HUDEP-2 (cell line): Measurements from ENCODE around the gene MPHOSPH9.
"Not testable (repeated sequence)": the region's sequence is repeated elsewhere in the genome, so short reads cannot be mapped to it uniquely, and the experiment has no call there.

Experiments used
- DNase-seq, 76 experiments: peaks; one replicate each; lab custom pipeline; 2025; ENCODE audit not compliant: unreplicated experiment in 76 of 76; lab: John Stamatoyannopoulos, UW

The MPHOSPH9 gene

DNA sequence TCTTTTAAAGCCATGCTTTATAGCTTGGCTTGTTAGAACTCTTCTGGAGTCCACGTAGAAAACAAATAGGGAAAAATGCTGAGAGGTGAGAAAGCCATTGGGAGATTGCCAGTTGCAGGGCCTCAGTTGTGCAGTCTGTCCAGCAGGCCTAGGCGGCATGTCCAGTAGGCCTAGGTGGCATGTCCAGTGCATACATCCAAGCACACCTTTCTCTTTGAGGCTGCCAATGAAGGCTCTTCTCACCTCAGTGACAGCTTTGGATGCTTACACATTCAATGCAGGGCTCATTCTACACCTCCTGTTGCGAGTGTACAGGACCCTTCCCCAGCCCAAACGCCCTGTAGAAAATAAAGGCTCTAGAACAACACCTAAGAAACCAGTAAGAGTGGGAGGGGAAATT, 25.7 kb upstream of the MPHOSPH9 start:
- DNase-seq, result no peak

DNA sequence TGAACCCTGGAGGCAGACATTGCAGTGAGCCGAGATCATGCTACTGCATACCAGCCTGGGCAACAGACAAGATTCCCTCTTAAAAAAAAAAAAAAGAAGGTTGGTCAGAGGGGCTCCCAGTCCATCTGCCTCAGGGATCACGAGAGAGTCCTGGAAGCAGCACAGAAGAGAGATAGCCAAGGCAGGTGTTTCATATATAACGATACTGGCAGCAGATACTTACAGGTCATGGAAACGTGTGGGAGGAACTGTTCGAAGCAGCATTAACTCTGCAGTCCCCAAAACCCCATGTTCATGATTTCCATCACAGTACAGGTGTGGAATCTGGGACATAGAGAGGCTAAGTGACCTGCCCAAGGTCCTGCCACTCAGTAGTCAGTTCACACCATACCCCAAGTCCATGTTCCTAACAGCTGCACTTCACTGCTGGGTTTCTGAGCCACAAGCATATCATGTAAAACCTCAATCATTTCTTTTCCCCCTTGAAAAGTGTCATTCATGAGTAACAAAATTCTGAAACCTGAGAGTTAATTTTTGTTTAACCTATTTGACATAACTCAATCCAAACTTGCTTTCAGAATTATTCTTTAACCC, 22.0 kb upstream of the MPHOSPH9 start:
- no peak for DNase-seq

GRCh38 chr12:123253641-123254459, 20.9 kb upstream of the MPHOSPH9 start:
- DNase-seq, result no peak

- not testable (repeated sequence) for DNase-seq
Measured at GRCh38 chr12:123252365-123252764, 19.4 kb upstream of the MPHOSPH9 start.

DNA sequence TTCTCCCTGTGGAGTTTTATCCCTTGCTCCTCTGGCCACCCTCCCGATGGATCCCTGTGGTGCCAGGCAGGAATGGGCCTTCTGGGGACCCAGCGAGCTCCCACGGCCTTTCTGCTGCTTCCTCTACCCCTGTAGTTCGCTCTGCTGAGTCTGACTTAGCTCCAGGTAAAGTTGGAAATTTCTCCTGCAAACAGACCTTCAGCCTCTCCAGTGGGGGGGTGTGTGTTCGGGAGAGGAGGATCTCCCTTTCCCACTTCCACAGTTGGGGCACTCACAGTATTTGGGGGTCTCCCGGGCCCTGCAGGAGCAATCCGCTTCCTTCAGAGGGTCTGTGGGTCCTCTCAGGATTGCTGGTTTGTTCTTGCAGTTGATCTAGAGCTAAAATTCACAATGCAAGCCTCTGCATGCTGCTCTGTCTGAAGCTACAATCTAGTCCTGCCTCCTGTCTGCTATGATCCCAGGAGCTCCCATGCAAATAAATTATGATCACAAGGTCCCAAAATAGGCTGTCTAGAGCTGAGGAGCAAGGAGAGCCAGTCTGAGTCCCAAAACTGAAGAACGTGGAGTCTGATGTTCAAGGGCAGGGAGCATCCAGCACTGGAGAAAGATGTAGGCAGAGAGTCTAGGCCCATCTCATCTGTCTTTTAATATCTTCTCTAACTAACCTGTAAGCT, 18.6 kb upstream of the MPHOSPH9 start:
- DNase-seq, result no peak

GRCh38 chr12:123250471-123251383, 17.8 kb upstream of the MPHOSPH9 start:
- no peak for DNase-seq

DNA sequence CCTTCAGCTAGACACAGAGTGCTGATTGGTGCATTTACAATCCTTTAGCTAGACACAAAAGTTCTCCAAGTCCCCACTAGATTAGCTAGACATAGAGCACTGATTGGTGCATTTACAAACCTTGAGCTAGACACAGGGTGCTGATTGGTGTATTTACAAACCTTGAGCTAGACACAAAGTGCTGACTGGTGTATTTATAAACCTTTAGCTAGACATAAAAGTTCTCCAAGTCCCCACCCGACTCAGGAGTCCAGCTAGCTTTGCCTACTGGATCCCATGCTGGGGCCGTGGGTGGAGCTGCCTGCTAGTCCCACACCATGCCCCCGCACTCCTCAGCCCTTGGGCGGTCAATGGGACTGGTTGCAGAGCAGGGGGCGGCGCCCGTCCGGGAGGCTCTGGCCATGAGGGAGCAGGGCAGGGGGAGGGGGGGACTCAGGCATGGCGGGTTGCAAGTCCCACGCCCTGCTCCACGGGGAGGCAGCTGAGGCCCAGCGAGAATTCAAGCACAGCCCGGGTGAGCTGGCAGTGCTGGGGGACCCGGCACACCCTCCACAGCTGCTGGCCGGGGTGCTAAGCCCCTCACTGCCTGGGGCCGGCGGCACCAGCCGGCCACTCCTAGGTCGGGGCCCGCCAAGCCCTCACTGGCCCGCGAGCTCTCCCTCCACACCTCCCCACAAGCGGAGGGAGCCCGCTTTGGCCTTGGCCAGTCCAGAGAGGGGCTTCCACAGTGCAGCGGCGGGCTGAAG, 16.2 kb upstream of the MPHOSPH9 start:
- DNase-seq, result not testable (repeated sequence)

- not testable (repeated sequence) for DNase-seq
Measured at GRCh38 chr12:123248129-123248528, 15.2 kb upstream of the MPHOSPH9 start.

GRCh38 chr12:123245678-123246077, 12.7 kb upstream of the MPHOSPH9 start:
- DNase-seq, result no peak

DNA sequence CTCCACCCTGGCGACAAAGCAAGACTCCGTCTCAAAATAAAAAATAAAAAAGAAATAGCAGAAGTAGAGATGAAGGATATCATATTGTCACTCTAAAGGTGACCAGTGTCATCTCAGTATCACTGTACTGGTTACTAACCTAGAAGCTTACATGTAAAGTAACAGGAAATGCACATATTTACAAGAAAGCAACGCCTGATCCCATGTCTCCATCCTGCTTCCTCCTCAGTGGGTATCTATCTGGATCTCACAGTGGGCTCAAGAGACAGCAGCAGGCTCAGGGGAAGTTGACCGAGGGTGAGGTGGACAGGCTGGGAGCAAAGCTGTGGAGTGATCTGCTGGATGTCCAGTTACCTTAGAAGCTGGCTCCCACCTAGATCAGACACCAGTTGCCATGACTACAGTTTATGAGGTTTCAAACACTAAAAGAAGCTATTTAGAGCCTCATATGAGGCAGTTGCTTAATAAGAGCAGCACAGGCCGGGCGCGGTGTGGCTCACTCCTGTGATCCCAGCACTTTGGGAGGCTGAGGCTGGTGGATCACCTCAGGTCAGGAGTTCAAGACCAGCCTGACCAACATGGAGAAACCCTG, 10.8 kb upstream of the MPHOSPH9 start:
- no peak for DNase-seq

GRCh38 chr12:123242116-123242904, 9.4 kb upstream of the MPHOSPH9 start:
- DNase-seq, result peak in 5 of 76 experiments; percentile 4 to 25 (median 9)

GRCh38 chr12:123238961-123239360, 6.0 kb upstream of the MPHOSPH9 start:
- no peak for DNase-seq

GRCh38 chr12:123238330-123238682, 5.4 kb upstream of the MPHOSPH9 start:
- no peak for DNase-seq

- peak in 33 of 76 experiments; percentile 6 to 42 (median 27) for DNase-seq
Measured at GRCh38 chr12:123237646-123238329, 4.8 kb upstream of the MPHOSPH9 start.

GRCh38 chr12:123233505-123234308, 766 bp upstream of the MPHOSPH9 start:
- DNase-seq, result peak in 5 of 76 experiments; percentile 23 to 63 (median 47)

DNA sequence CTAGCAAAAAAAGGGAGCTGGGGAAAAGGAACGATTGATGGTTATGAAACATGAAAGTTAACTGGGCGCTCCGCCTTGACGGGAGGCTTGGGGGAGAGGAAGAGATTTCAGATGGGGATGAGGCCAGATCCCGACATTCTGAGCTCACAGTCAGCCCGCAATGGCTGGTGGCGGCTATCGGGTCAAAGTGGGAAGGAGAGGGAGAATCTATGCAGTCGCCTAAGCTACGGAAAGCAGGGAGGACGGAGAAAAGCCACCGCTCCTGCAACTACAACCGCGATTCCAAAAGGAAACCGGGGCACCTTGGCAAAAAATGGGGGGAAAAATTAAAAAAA, 502 bp downstream of the MPHOSPH9 start:
- DNase-seq, result peak in 1 of 76 experiments; percentile 45

DNA sequence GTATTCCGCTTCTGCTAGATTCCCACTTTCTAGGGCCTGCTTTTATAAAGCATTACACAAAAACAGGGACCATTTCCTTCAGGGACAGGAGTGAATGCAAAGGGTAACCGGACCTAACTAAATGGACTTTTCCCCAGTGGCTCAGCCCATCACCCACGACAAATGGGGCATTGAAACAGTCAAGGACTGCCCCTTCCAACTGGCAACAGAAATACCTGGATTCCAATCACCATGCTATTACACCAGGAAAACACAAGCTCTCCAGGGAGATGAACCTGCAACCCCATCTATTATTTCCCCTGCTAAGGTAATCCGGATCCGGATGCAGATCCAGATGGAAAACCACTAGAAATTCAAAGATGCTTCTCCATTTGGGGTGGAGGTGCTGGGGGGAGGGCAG, 1.0 kb downstream of the MPHOSPH9 start:
- peak in 1 of 76 experiments; percentile 4 for DNase-seq

GRCh38 chr12:123229051-123229450, 3.9 kb downstream of the MPHOSPH9 start:
- no peak for DNase-seq
